CD14-positive monocyte (primary cell): ENCODE measurements around the gene MCF2L2. TPM values are rescaled to one million over a fixed set of nuclear protein-coding genes. Genes with fewer than 3 reads are reported as not detected.
A peak's percentile ranks its signal among the peaks of the same experiment; 100 is the strongest.

Experiments
- DNase-seq, 3 donors: peaks; one replicate each; pipeline ENCODE4 v3.0.0-alpha.2; 2011 to 2022
- H2AFZ ChIP-seq: 2 replicates; pipeline ENCODE4 v1.6.0; 2012; ENCODE audit warnings: mild to moderate bottlenecking, low read depth, low read length, inconsistent platforms; ENCODE audit not compliant: insufficient read depth, poor library complexity, severe bottlenecking
- H3K27ac ChIP-seq, 2 donors: 1 replicate in 1 of 2; 2 replicates in 1 of 2; pipeline ENCODE4 v1.5.1; 2012 to 2013; ENCODE audit warnings: low read length in 2 of 2, control low read depth in 1 of 2, inconsistent platforms in 1 of 2, low read depth in 1 of 2, mild to moderate bottlenecking in 1 of 2
- H3K27me3 ChIP-seq, 2 donors: one replicate each; pipeline versions ENCODE4 v1.6.0 to v1.6.1; 2011 to 2013; ENCODE audit warnings: low read length in 2 of 2; ENCODE audit not compliant: control insufficient read depth in 2 of 2, insufficient read depth in 2 of 2
- H3K36me3 ChIP-seq, 2 donors: replicated peaks in 1 of 2; 1 replicate in 1 of 2; 2 replicates in 1 of 2; pipeline versions ENCODE4 v1.5.1 to v1.6.1; 2012 to 2013; ENCODE audit warnings: low read length in 2 of 2, control low read depth in 1 of 2, inconsistent platforms in 1 of 2, mild to moderate bottlenecking in 1 of 2; ENCODE audit not compliant: insufficient read depth in 2 of 2, control insufficient read depth in 1 of 2
- H3K4me1 ChIP-seq, 2 donors: 1 replicate in 1 of 2; 2 replicates in 1 of 2; pipeline versions ENCODE4 v1.5.1 to v1.6.1; 2012 to 2013; ENCODE audit warnings: low read length in 2 of 2, control low read depth in 1 of 2, inconsistent platforms in 1 of 2, mild to moderate bottlenecking in 1 of 2, moderate library complexity in 1 of 2; ENCODE audit not compliant: insufficient read depth in 2 of 2, control insufficient read depth in 1 of 2
- H3K4me2 ChIP-seq: replicated peaks from 2 replicates; pipeline ENCODE3; 2012; ENCODE audit warnings: low read length, moderate library complexity, mild to moderate bottlenecking; ENCODE audit not compliant: poor library complexity, severe bottlenecking; ENCODE audit errors: extremely low read depth
- H3K4me3 ChIP-seq, 3 experiments: fragments of 200-600 bp in 1 of 3; sonication (generic) in 1 of 3; replicated peaks in 1 of 3; 1 replicate in 2 of 3; 2 replicates in 1 of 3; pipeline ENCODE4 v1.5.1; 2011 to 2013; ENCODE audit warnings: low read length in 3 of 3, mild to moderate bottlenecking in 3 of 3, control low read depth in 2 of 3, low read depth in 2 of 3, inconsistent platforms in 1 of 3, moderate library complexity in 1 of 3
- H3K79me2 ChIP-seq: 2 replicates; pipeline ENCODE4 v1.6.0; 2012; ENCODE audit warnings: mild to moderate bottlenecking, control low read depth, inconsistent platforms, low read length, moderate library complexity; ENCODE audit not compliant: insufficient read depth
- H3K9ac ChIP-seq: 2 replicates; pipeline ENCODE4 v1.6.0; 2017; ENCODE audit warnings: low read length, mild to moderate bottlenecking; ENCODE audit not compliant: insufficient read depth, poor library complexity, severe bottlenecking
- H3K9me3 ChIP-seq, 2 donors: replicated peaks in 1 of 2; 1 replicate in 1 of 2; 2 replicates in 1 of 2; pipeline versions ENCODE4 v1.5.1 to v1.6.1; 2012 to 2013; ENCODE audit warnings: low read length in 2 of 2, control low read depth in 1 of 2; ENCODE audit not compliant: control insufficient read depth in 1 of 2, insufficient read depth in 1 of 2
- H4K20me1 ChIP-seq: 2 replicates; pipeline ENCODE4 v1.6.0; 2012; ENCODE audit warnings: mild to moderate bottlenecking, low read length, control low read depth, moderate library complexity; ENCODE audit not compliant: insufficient read depth
- H3K27ac Mint-ChIP-seq, 7 donors: one replicate each; pipeline ENCODE4 v1.8.0; 2020; ENCODE audit warnings: mild to moderate bottlenecking in 7 of 7, mixed read lengths in 7 of 7, moderate library complexity in 6 of 7, inconsistent platforms in 2 of 7
- H3K27me3 Mint-ChIP-seq, 3 donors: one replicate each; pipeline ENCODE4 v1.8.0; 2021 to 2022; ENCODE audit warnings: low read depth in 3 of 3, mild to moderate bottlenecking in 3 of 3, mixed read lengths in 3 of 3, moderate library complexity in 3 of 3, inconsistent platforms in 1 of 3
- H3K36me3 Mint-ChIP-seq, 2 donors: one replicate each; pipeline ENCODE4 v1.8.0; 2020; ENCODE audit warnings: mixed read lengths in 2 of 2, inconsistent platforms in 1 of 2, mild to moderate bottlenecking in 1 of 2
- H3K4me1 Mint-ChIP-seq: one replicate; pipeline ENCODE4 v1.8.0; 2020; ENCODE audit warnings: mild to moderate bottlenecking, mixed read lengths
- H3K4me3 Mint-ChIP-seq, 2 donors: one replicate each; pipeline ENCODE4 v1.8.0; 2020; ENCODE audit warnings: mild to moderate bottlenecking in 2 of 2, mixed read lengths in 2 of 2, moderate library complexity in 1 of 2
- H3K9me3 Mint-ChIP-seq, 7 donors: one replicate each; pipeline ENCODE4 v1.8.0; 2020 to 2022; ENCODE audit warnings: mixed read lengths in 7 of 7, mild to moderate bottlenecking in 6 of 7, moderate library complexity in 6 of 7, inconsistent platforms in 2 of 7
- CTCF ChIP-seq: fragments of 200-600 bp; IDR thresholded peaks from one replicate; pipeline ENCODE4 v1.8.0; 2022; ENCODE audit warnings: antibody characterized with exemption, mild to moderate bottlenecking
- WGBS: methylation state at CpG from one replicate; pipeline ENCODE4 v1.1.5; 2013; ENCODE audit warnings: missing lambda C conversion rate; ENCODE audit not compliant: insufficient coverage; 5-methylcytosine and 5-hydroxymethylcytosine counted together
- intact Hi-C, 2 donors: fragments of 100-400 bp; cut with micrococcal nuclease; formaldehyde crosslinking; loops; one replicate each; pipeline versions ENCODE4 v1.15.0 to v1.15.1; 2023
- polyA plus RNA-seq, 3 donors: library from polyadenylated mRNA; depleted of rRNA in 1 of 3; unstranded in 2 of 3; stranded (reverse) in 1 of 3; fragments of 300-500 nt in 2 of 3; fragments of >200 nt in 1 of 3; fragmentation: Illumina TruSeq in 2 of 3; gene quantifications; 1 replicate in 2 of 3; 2 replicates in 1 of 3; pipeline ENCODE4 v1.2.3, GENCODE V29; 2012 to 2021

The MCF2L2 gene
- polyA plus RNA-seq, 3 donors = 0.01 to 0.13 TPM; not detected in 1

GRCh38 chr3:183300996-183301562 lies 127.3 kb downstream of the MCF2L2 start:
- H3K4me1 ChIP-seq = peaks cover 43 to 50% of the 10 kb centered on the region in 2 donors
- H3K9ac ChIP-seq = no peak overlapping the region
- H3K79me2 ChIP-seq = no peaks in the 10 kb centered on the region
- Mint-ChIP-seq H3K27ac (peak overlapping the region in 1 of 7 donors; percentile 37), H3K36me3 (peaks cover 0 to 1% of the 10 kb centered on the region in 2 donors), H3K4me3 (no peak overlapping the region), H3K9me3 (peaks cover 0 to 7% (median 1%) of the 10 kb centered on the region in 7 donors), H3K4me1 (peaks cover 54% of the 10 kb centered on the region), H3K27me3 (peaks cover 0 to 5% (median 3%) of the 10 kb centered on the region in 3 donors)
- no peak for TF ChIP-seq CTCF
- DNase-seq = no peak
- intact Hi-C loops = loop anchor here in 1 of 2 donors (10.0 kb wide), 1 partner anchor 46 kb away; the partner anchor contains the start of gene B3GNT5
- WGBS = 90% methylated on average over 2 of the region's 6 CpGs
- H3K27ac ChIP-seq = no peak overlapping the region
- no peaks in the 10 kb centered on the region for H4K20me1 ChIP-seq
- H3K9me3 ChIP-seq = no peaks in the 10 kb centered on the region
- no peak overlapping the region for H3K4me2 ChIP-seq
- no peak overlapping the region for H3K4me3 ChIP-seq
- H2AFZ ChIP-seq = no peak overlapping the region
- H3K36me3 ChIP-seq = no peaks in the 10 kb centered on the region
- no peaks in the 10 kb centered on the region for H3K27me3 ChIP-seq

- TF ChIP-seq CTCF = no peak
- 97% methylated on average over 4 of the region's 4 CpGs for WGBS
- no peaks in the 10 kb centered on the region for H4K20me1 ChIP-seq
- H3K27me3 Mint-ChIP-seq = peaks cover 0 to 5% (median 3%) of the 10 kb centered on the region in 3 donors
- no peaks in the 10 kb centered on the region for H3K36me3 ChIP-seq
- H3K4me2 ChIP-seq = no peak overlapping the region
- H3K36me3 Mint-ChIP-seq = peaks cover 0 to 1% of the 10 kb centered on the region in 2 donors
- no peak overlapping the region for H2AFZ ChIP-seq
- H3K4me1 Mint-ChIP-seq = peaks cover 61% of the 10 kb centered on the region
- H3K27ac ChIP-seq = no peak overlapping the region
- H3K9me3 Mint-ChIP-seq = peaks cover 0 to 8% (median 1%) of the 10 kb centered on the region in 7 donors
- intact Hi-C loops = loop anchor here (5.0 to 10.0 kb wide), 3 partner anchors 43 to 85 kb away; partner anchors contain the start of gene B3GNT5 (in 1 of the 2)
- no peaks in the 10 kb centered on the region for H3K9me3 ChIP-seq
- H3K27ac Mint-ChIP-seq = peak overlapping the region in 2 of 7 donors; percentile 53 to 62
- H3K4me1 ChIP-seq = peaks cover 50 to 54% of the 10 kb centered on the region in 2 donors
- H3K4me3 ChIP-seq = no peak overlapping the region
- no peak overlapping the region for H3K4me3 Mint-ChIP-seq
- H3K79me2 ChIP-seq = no peaks in the 10 kb centered on the region
- H3K27me3 ChIP-seq = no peaks in the 10 kb centered on the region
- H3K9ac ChIP-seq = no peak overlapping the region
- DNase-seq = no peak
Observed at GRCh38 chr3:183299976-183300375, 128.4 kb downstream of the MCF2L2 start.
